Measurements from ENCODE around the gene ACOT11. TPM values are rescaled to one million over a fixed set of nuclear protein-coding genes. Genes with fewer than 3 reads are reported as not detected.

The ACOT11 gene
- total and polyA plus RNA-seq, 9 of the 15 experiments (the other 6 are each of a cell fraction or from before 2014, with no cell fraction given), result 0.04 to 1.2 (median 0.64) TPM; not detected in 2

DNA sequence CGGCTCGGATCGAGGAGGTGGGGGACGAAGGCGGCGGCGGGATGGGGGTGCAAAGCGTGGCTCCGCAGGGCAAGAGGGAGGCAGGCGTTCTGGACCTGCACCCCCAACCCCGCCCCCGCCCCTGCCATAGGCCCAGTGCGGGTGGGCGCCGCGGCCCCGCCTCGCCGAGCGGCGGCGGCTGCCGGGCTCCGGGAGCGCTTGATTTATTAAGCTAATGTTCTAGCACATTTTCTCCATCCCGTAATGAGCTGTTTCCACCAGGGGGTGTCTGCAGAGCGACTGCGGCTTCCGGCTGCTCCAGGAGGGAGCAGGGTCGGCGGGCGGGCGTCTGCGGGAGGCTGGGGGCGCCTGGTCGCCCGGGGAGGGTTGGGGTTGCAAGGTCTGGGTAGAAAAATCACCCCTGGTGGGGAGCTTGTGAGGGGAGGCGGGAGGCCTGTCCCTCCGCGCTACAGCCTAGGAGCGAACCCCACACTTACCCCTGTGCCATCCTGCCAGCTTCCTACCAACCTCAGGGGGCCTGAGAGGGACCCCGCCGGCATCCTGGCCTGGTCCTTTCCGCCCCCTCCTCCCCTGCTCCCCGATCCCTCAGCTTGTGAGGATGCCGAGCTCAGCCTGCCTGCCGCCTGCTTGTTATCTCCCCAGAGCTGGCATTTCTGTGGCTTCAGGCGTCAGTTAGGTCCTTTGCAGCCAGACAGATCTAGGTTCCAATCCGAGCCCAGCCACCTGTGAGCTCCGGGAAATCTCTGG, 48.5 kb upstream of the ACOT11 start:
- no TSS peak for BruUV-seq (replicated peaks)
- CTCF ChIA-PET (ENCODE audit: low intra/inter-chr PET ratio), result interaction anchor here (0.5 kb wide), 1 partner anchor 657 kb away, joined by 6 read pairs; no protein-coding TSS in a partner anchor
- peak; percentile 79 for ATAC-seq
- peak overlapping the region; percentile 63 for H3K4me2 ChIP-seq (ENCODE audit: insufficient read depth, low read length)
- peak overlapping the region; percentile 33 for H3K4me3 ChIP-seq
- H3K4me1 ChIP-seq (replicated peaks in 1 of 2; ENCODE audit: control insufficient read depth in 2 of 2, insufficient read depth in 2 of 2, low read length in 2 of 2), result peaks cover 6 to 15% of the 10 kb centered on the region in 2 experiments; a peak in 4 of 5 replicates
- H4K20me1 ChIP-seq (replicated peaks; ENCODE audit: control insufficient read depth, insufficient read depth, low read length), result no peaks in the 10 kb centered on the region
- no peaks in the 10 kb centered on the region for H3K9me1 ChIP-seq (ENCODE audit: control insufficient read depth, insufficient read depth, low read length)
- 8% methylated on average over 28 of the region's 50 CpGs for WGBS (ENCODE audit: insufficient coverage, low coverage, missing lambda C conversion rate)
- peak overlapping the region; percentile 67 for H2AFZ ChIP-seq (ENCODE audit: low read depth, low read length)
- H3K79me2 ChIP-seq (ENCODE audit: control insufficient read depth, insufficient read depth, low read length), result no peaks in the 10 kb centered on the region
- peak overlapping the region in 1 of 2 experiments; percentile 77; a peak in 2 of 4 replicates for H3K9ac ChIP-seq (ENCODE audit: insufficient read depth in 1 of 2, low read depth in 2 of 2, low read length in 2 of 2)
- DNase-seq (ENCODE audit: extremely low read depth in 1 of 4, low spot score in 3 of 4), result peak; percentile 48 to 61 (median 56)
- H3K9me3 ChIP-seq (replicated peaks; ENCODE audit: control insufficient read depth, insufficient read depth, low read depth, low read length), result no peaks in the 10 kb centered on the region
- in situ Hi-C loops (cut with MboI) (loop anchor here (5.0 to 25.0 kb wide), 2 partner anchors 187 to 377 kb away; no protein-coding TSS in a partner anchor), intact Hi-C loops (cut with micrococcal nuclease) (no loop called here)
- POLR2A ChIA-PET, result interaction anchor here (0.6 to 1.2 kb wide), 8 partner anchors 12 to 378 kb away, joined by 3 to 5 read pairs (median 4); partner anchors contain the start of genes CYB5RL and MRPL37
- peaks cover 30 to 68% of the 10 kb centered on the region in 2 experiments for H3K27me3 ChIP-seq (ENCODE audit: control insufficient read depth in 2 of 2, insufficient read depth in 2 of 2, low read length in 2 of 2)
- H3K27ac ChIP-seq (ENCODE audit: extremely low read depth, low read depth, low read length), result no peak overlapping the region
- H3K36me3 ChIP-seq (ENCODE audit: control insufficient read depth, insufficient read depth, low read length), result no peaks in the 10 kb centered on the region
- no peak for FAIRE-seq
- TF ChIP-seq HMGN3 (IDR thresholded peaks at IDR 0.05; ENCODE audit: borderline replicate concordance, extremely low read depth, insufficient read length, low read depth, low read length) (peak; percentile 26), ZNF589 (CRISPR knock-in tag; IDR thresholded peaks at IDR 0.05; ENCODE audit: low read depth) (no peak), NFYB (IDR thresholded peaks at IDR 0.05; ENCODE audit: extremely low read depth, insufficient read length) (no peak), ZBTB7A (IDR thresholded peaks at IDR 0.05; ENCODE audit: borderline replicate concordance, control insufficient read depth, low read depth, low read length) (peak; percentile 63; the same call in 1 of the 2 replicates), ZNF395 (CRISPR knock-in tag; IDR thresholded peaks at IDR 0.05) (no peak), MAZ (CRISPR knock-in tag; conservative IDR thresholded peaks at IDR 0.05 in 1 of 2, IDR thresholded peaks at IDR 0.05 in 1 of 2) (peak in 1 of 2 experiments; percentile 57; a peak in 1 of 4 replicates), CTCF (IDR thresholded peaks at IDR 0.05 in 2 of 3, conservative IDR thresholded peaks at IDR 0.05 in 1 of 3; ENCODE audit: insufficient read depth in 2 of 3, low read depth in 1 of 3, low read length in 3 of 3) (peak; percentile 29 to 62 (median 61); a peak in 4 of 6 replicates), GATAD2B (IDR thresholded peaks at IDR 0.05; ENCODE audit: borderline replicate concordance) (no peak), CREB1 (IDR thresholded peaks at IDR 0.05) (no peak), CREB1 (CRISPR knock-in tag; IDR thresholded peaks at IDR 0.05) (no peak), MYC (IDR thresholded peaks at IDR 0.05; ENCODE audit: low read depth, low read length) (0 out of 2 replicates have a peak, but pooled peaks have one; percentile 34), MYC (CRISPR knock-in tag; IDR thresholded peaks at IDR 0.05; ENCODE audit: borderline replicate concordance, low read depth) (no peak), FOXK2 (conservative IDR thresholded peaks at IDR 0.05 in 1 of 2, IDR thresholded peaks at IDR 0.05 in 1 of 2; ENCODE audit: low read depth in 2 of 2) (no peak), SMARCB1 (IDR thresholded peaks at IDR 0.05; ENCODE audit: insufficient read length, low read depth) (no peak)
- TF ChIP-seq, protein P1, sequence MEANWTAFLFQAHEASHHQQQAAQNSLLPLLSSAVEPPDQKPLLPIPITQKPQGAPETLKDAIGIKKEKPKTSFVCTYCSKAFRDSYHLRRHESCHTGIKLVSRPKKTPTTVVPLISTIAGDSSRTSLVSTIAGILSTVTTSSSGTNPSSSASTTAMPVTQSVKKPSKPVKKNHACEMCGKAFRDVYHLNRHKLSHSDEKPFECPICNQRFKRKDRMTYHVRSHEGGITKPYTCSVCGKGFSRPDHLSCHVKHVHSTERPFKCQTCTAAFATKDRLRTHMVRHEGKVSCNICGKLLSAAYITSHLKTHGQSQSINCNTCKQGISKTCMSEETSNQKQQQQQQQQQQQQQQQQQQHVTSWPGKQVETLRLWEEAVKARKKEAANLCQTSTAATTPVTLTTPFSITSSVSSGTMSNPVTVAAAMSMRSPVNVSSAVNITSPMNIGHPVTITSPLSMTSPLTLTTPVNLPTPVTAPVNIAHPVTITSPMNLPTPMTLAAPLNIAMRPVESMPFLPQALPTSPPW (CRISPR knock-in tag; IDR thresholded peaks at IDR 0.05), result peak; percentile 52
